ENCODE measurements around the gene CPSF3. TPM values are rescaled to one million over a fixed set of nuclear protein-coding genes. Genes with fewer than 3 reads are reported as not detected.

Gene CPSF3
- polyA plus RNA-seq, 1 experiment, result 12.5 TPM

DNA sequence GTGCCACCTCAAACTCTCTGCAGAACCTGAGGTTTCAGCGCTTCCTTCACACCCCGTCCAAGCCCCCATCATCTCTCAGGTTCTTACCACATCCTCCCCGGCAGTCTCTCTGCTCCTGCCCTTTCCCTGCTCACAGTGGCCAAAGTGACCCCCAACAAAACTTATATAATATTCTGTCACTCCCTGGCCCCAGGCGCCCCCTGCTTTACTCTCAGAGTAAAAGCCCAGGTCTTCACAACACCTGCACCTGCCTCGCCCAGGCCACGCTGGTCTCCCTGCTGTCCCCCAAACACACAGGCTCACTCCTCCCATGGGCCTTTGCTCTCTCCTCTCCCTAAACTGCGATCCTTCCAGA lies 6.5 kb upstream of the CPSF3 start:
- ChIA-PET POLR2A (no interaction called here), CTCF (interaction anchor here (1.3 kb wide), 1 partner anchor 10 kb away, joined by 3 read pairs; no protein-coding TSS in a partner anchor)
- no peak for DNase-seq (ENCODE audit: low read depth)
- TF ChIP-seq CTCF (IDR thresholded peaks at IDR 0.05; ENCODE audit: insufficient read depth, low read depth, low read length), result no peak
- Histone ChIP-seq H3K4me3 (ENCODE audit: low read depth, low read length) (no peak overlapping the region), H3K36me3 (ENCODE audit: control insufficient read depth, insufficient read depth, low read length) (peaks cover 3% of the 10 kb centered on the region), H3K27me3 (ENCODE audit: control insufficient read depth, insufficient read depth, low read length) (no peaks in the 10 kb centered on the region)

DNA sequence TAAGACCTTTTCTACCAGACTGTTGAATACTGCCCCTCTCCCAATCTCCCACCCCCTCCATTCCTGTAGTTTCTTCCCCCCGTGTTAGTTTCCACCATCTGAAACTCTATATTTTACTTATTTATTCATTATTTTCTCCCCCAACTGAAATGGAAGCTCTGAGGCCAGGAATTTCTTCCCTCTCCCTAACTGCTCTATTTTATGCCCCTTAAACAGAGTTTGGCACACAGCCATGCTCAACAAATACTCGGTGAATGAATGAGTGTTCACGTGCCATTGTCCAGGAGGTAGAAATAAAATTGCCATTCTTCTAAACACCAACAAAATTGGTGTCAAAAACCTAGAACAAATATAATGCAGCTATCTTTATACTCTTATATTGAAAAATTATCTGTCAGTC lies 5.7 kb upstream of the CPSF3 start:
- POLR2A ChIA-PET, result no interaction called here
- peaks cover 3% of the 10 kb centered on the region for H3K36me3 ChIP-seq (ENCODE audit: control insufficient read depth, insufficient read depth, low read length)
- CTCF ChIA-PET, result interaction anchor here (1.1 kb wide), 1 partner anchor 274 kb away, joined by 3 read pairs; no protein-coding TSS in a partner anchor
- TF ChIP-seq CTCF (IDR thresholded peaks at IDR 0.05; ENCODE audit: insufficient read depth, low read depth, low read length), result no peak
- no peak for DNase-seq (ENCODE audit: low read depth)
- H3K4me3 ChIP-seq (ENCODE audit: low read depth, low read length), result no peak overlapping the region
- no peaks in the 10 kb centered on the region for H3K27me3 ChIP-seq (ENCODE audit: control insufficient read depth, insufficient read depth, low read length)

GRCh38 chr2:9418746-9419145 lies 4.7 kb upstream of the CPSF3 start:
- no peak overlapping the region for H3K4me3 ChIP-seq (ENCODE audit: low read depth, low read length)
- no peaks in the 10 kb centered on the region for H3K27me3 ChIP-seq (ENCODE audit: control insufficient read depth, insufficient read depth, low read length)
- ChIA-PET CTCF (no interaction called here), POLR2A (no interaction called here)
- no peak for DNase-seq (ENCODE audit: low read depth)
- H3K36me3 ChIP-seq (ENCODE audit: control insufficient read depth, insufficient read depth, low read length), result peaks cover 3% of the 10 kb centered on the region; the same call in 1 of the 2 replicates
- no peak for TF ChIP-seq CTCF (IDR thresholded peaks at IDR 0.05; ENCODE audit: insufficient read depth, low read depth, low read length)

DNA sequence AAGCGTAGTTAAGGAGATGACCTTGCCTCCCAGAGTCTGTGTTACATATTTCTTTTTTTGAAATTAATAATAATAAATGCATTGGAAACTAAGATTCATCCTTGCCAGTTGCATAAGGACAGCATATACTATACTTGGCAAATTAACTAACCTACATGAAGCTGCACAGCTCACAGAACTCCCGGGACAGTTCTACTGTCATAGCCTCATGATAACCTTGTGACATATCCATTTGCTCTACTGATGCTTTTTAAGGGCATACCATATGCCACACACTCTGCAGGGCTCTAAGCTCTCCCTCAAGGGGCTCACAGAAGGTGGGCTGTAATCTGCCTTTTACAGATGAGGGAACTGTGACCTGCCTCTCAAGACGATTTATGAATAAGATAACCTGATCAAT lies 3.9 kb upstream of the CPSF3 start:
- POLR2A ChIA-PET, result interaction anchor here (0.7 kb wide), 1 partner anchor 11 kb away, joined by 4 read pairs; no protein-coding TSS in a partner anchor
- H3K4me3 ChIP-seq (ENCODE audit: low read depth, low read length), result no peak overlapping the region
- H3K36me3 ChIP-seq (ENCODE audit: control insufficient read depth, insufficient read depth, low read length), result peaks cover 3% of the 10 kb centered on the region; the same call in 1 of the 2 replicates
- TF ChIP-seq CTCF (IDR thresholded peaks at IDR 0.05; ENCODE audit: insufficient read depth, low read depth, low read length), result no peak
- CTCF ChIA-PET, result no interaction called here
- DNase-seq (ENCODE audit: low read depth), result no peak
- no peaks in the 10 kb centered on the region for H3K27me3 ChIP-seq (ENCODE audit: control insufficient read depth, insufficient read depth, low read length)

- DNase-seq (ENCODE audit: low read depth), result no peak
- CTCF ChIA-PET, result no interaction called here
- no peak overlapping the region for H3K4me3 ChIP-seq (ENCODE audit: low read depth, low read length)
- POLR2A ChIA-PET, result no interaction called here
- TF ChIP-seq CTCF (IDR thresholded peaks at IDR 0.05; ENCODE audit: insufficient read depth, low read depth, low read length), result no peak
- 0 out of 2 replicates have a peak, but pooled peaks cover 3% of the 10 kb centered on the region for H3K36me3 ChIP-seq (ENCODE audit: control insufficient read depth, insufficient read depth, low read length)
- H3K27me3 ChIP-seq (ENCODE audit: control insufficient read depth, insufficient read depth, low read length), result no peaks in the 10 kb centered on the region
Measured at GRCh38 chr2:9420495-9420894, 3.0 kb upstream of the CPSF3 start.
